ENCODE measurements around the gene SIN3A. TPM values are rescaled to one million over a fixed set of nuclear protein-coding genes. Genes with fewer than 3 reads are reported as not detected.
A peak's percentile ranks its signal among the peaks of the same experiment; 100 is the strongest.
"Not testable (repeated sequence)": the region's sequence is repeated elsewhere in the genome, so short reads cannot be mapped to it uniquely, and the experiment has no call there.

Gene SIN3A
- total RNA-seq, 1 donor from 2014 or later, result 54.0 TPM

DNA sequence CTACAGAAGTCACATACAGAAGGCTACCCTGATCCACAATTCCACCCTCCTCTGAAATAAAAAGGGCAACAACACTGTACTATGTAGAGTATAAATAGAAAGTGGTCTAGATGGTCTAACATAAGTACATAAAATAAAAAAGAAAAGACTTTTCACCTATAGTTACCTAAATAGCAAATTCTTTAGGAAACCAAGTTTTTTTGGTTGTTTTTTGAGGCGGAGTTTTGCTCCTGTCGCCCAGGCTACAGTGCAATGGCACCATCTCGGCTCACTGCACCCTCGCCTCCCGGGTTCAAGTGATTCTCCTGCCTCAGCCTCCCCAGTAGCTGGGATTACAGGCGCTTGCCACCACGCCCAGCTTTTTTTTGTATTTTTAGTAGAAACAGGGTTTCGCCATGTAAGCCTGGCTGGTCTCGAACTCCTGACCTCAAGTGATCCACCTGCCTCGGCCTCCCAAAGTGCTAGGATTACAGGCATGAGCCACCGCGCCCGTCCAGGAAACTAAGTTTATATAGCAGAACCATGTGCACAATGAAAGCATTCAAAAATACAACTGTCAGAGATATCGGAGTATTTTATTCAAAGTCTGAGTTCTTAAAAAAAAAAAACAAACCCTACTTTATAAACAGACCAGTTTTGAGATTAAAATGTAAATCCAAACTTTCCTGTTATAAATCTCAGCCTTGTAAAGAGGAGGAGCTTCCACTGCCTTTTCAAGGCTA lies 1.7 kb downstream of the SIN3A start:
- H3K27ac ChIP-seq (ENCODE audit: low read depth, low read length), result peak overlapping the region; percentile 69
- no peaks in the 10 kb centered on the region for H3K27me3 Mint-ChIP-seq (ENCODE audit: low read depth, unreplicated experiment)
- H3K9me3 ChIP-seq (ENCODE audit: insufficient read depth, low read depth, low read length), result no peaks in the 10 kb centered on the region
- peak overlapping the region; percentile 81 for H3K9ac ChIP-seq (ENCODE audit: low read length)
- H3K27me3 ChIP-seq (ENCODE audit: insufficient read depth, low read length), result no peaks in the 10 kb centered on the region
- TF ChIP-seq, protein P1, sequence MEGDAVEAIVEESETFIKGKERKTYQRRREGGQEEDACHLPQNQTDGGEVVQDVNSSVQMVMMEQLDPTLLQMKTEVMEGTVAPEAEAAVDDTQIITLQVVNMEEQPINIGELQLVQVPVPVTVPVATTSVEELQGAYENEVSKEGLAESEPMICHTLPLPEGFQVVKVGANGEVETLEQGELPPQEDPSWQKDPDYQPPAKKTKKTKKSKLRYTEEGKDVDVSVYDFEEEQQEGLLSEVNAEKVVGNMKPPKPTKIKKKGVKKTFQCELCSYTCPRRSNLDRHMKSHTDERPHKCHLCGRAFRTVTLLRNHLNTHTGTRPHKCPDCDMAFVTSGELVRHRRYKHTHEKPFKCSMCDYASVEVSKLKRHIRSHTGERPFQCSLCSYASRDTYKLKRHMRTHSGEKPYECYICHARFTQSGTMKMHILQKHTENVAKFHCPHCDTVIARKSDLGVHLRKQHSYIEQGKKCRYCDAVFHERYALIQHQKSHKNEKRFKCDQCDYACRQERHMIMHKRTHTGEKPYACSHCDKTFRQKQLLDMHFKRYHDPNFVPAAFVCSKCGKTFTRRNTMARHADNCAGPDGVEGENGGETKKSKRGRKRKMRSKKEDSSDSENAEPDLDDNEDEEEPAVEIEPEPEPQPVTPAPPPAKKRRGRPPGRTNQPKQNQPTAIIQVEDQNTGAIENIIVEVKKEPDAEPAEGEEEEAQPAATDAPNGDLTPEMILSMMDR (IDR thresholded peaks at IDR 0.05; ENCODE audit: insufficient read depth, low read depth, low read length), result no peak
- no peak for TF ChIP-seq EZH2 (IDR thresholded peaks at IDR 0.05; ENCODE audit: insufficient read depth, low read length)
- H3K4me3 ChIP-seq (ENCODE audit: insufficient read depth, low read depth, low read length), result peak overlapping the region; percentile 86
- DNase-seq (ENCODE audit: low read depth) (no peak), FAIRE-seq (no peak)
- H3K79me2 ChIP-seq (ENCODE audit: insufficient read depth, low read length), result peaks cover 65% of the 10 kb centered on the region
- H3K4me2 ChIP-seq (ENCODE audit: low read length), result peak overlapping the region; percentile 99
- peaks cover 22% of the 10 kb centered on the region for H3K4me1 ChIP-seq (ENCODE audit: insufficient read depth, low read length)
- H3K9me3 Mint-ChIP-seq (ENCODE audit: unreplicated experiment), result no peaks in the 10 kb centered on the region
- peaks cover 52% of the 10 kb centered on the region for H4K20me1 ChIP-seq (ENCODE audit: insufficient read depth, low read length)
- peaks cover 5% of the 10 kb centered on the region for H3K4me1 Mint-ChIP-seq (ENCODE audit: low read depth, unreplicated experiment)
- peak overlapping the region; percentile 98 for H3K4me3 Mint-ChIP-seq (ENCODE audit: unreplicated experiment)
- no peaks in the 10 kb centered on the region for H3K36me3 ChIP-seq (ENCODE audit: insufficient read depth, low read length)
- H3K36me3 Mint-ChIP-seq (ENCODE audit: low read depth, unreplicated experiment), result no peaks in the 10 kb centered on the region
- peak overlapping the region; percentile 95 for H3K27ac Mint-ChIP-seq (ENCODE audit: unreplicated experiment)
- no peak overlapping the region for H2AFZ ChIP-seq (ENCODE audit: low read depth, low read length)

DNA sequence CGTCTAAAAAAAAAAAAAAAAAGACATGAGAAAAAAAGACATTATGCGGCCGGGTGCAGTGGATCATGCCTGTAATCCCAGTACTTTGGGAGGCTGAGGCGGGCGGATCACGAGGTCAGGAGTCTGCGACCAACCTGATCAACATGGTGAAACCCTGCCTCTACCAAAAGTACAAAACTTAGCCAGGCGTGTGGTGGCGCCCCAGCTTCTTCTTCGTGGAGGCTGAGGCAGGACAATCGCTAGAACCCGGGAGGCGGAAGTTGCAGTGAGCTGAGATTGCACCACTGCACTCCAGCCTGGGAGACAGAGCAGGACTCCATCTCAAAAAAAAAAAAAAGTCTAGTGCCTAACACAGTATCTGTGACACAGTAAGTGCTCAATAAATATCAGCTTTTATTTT lies 3.3 kb downstream of the SIN3A start:
- not testable (repeated sequence) for H3K4me3 Mint-ChIP-seq (ENCODE audit: unreplicated experiment); H3K27ac ChIP-seq (ENCODE audit: low read depth, low read length); DNase-seq (ENCODE audit: low read depth); H3K27me3 Mint-ChIP-seq (ENCODE audit: low read depth, unreplicated experiment); H3K9me3 Mint-ChIP-seq (ENCODE audit: unreplicated experiment); H3K9ac ChIP-seq (ENCODE audit: low read length); H3K9me3 ChIP-seq (ENCODE audit: insufficient read depth, low read depth, low read length); H3K4me1 Mint-ChIP-seq (ENCODE audit: low read depth, unreplicated experiment); H3K27ac Mint-ChIP-seq (ENCODE audit: unreplicated experiment); H2AFZ ChIP-seq (ENCODE audit: low read depth, low read length); FAIRE-seq; H3K4me2 ChIP-seq (ENCODE audit: low read length); H3K4me3 ChIP-seq (ENCODE audit: insufficient read depth, low read depth, low read length); H3K36me3 ChIP-seq (ENCODE audit: insufficient read depth, low read length); H3K36me3 Mint-ChIP-seq (ENCODE audit: low read depth, unreplicated experiment); H3K27me3 ChIP-seq (ENCODE audit: insufficient read depth, low read length)
- Histone ChIP-seq H3K79me2 (ENCODE audit: insufficient read depth, low read length) (peaks cover 76% of the 10 kb centered on the region), H3K4me1 (ENCODE audit: insufficient read depth, low read length) (peaks cover 24% of the 10 kb centered on the region), H4K20me1 (ENCODE audit: insufficient read depth, low read length) (peaks cover 62% of the 10 kb centered on the region)

DNA sequence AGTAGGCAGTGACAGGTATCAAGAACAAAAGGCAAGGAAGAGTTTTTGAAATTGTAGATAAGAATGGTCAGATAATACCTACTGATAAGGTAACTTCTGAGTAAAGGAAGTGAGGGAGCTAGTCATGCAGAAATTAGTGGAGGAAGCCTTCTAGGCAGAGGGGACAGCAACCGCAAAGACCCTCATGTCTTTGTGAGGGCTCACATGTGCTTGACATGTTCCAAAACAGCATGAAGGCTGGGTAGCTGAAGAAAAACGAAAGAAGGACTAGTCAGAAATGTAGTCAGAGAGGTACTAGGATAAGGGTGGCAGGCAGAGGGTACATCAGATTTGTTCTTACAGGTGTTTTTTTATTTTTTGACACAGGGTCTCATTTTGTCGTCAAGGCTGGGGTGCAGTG lies 5.3 kb downstream of the SIN3A start:
- peaks cover 6% of the 10 kb centered on the region for H3K36me3 Mint-ChIP-seq (ENCODE audit: low read depth, unreplicated experiment)
- H2AFZ ChIP-seq (ENCODE audit: low read depth, low read length), result no peak overlapping the region
- no peak overlapping the region for H3K4me2 ChIP-seq (ENCODE audit: low read length)
- peaks cover 14% of the 10 kb centered on the region for H3K4me1 ChIP-seq (ENCODE audit: insufficient read depth, low read length)
- H3K36me3 ChIP-seq (ENCODE audit: insufficient read depth, low read length), result no peaks in the 10 kb centered on the region
- peaks cover 77% of the 10 kb centered on the region for H4K20me1 ChIP-seq (ENCODE audit: insufficient read depth, low read length)
- no peak overlapping the region for H3K9ac ChIP-seq (ENCODE audit: low read length)
- peaks cover 90% of the 10 kb centered on the region for H3K79me2 ChIP-seq (ENCODE audit: insufficient read depth, low read length)
- H3K27ac ChIP-seq (ENCODE audit: low read depth, low read length), result no peak overlapping the region
- no peaks in the 10 kb centered on the region for H3K9me3 Mint-ChIP-seq (ENCODE audit: unreplicated experiment)
- H3K4me3 Mint-ChIP-seq (ENCODE audit: unreplicated experiment), result no peak overlapping the region
- FAIRE-seq (no peak), DNase-seq (ENCODE audit: low read depth) (no peak)
- H3K27ac Mint-ChIP-seq (ENCODE audit: unreplicated experiment), result peak overlapping the region; percentile 6
- H3K4me3 ChIP-seq (ENCODE audit: insufficient read depth, low read depth, low read length), result no peak overlapping the region
- no peaks in the 10 kb centered on the region for H3K9me3 ChIP-seq (ENCODE audit: insufficient read depth, low read depth, low read length)
- peaks cover 5% of the 10 kb centered on the region for H3K4me1 Mint-ChIP-seq (ENCODE audit: low read depth, unreplicated experiment)
- TF ChIP-seq, protein P1 (IDR thresholded peaks at IDR 0.05; ENCODE audit: insufficient read depth, low read depth, low read length), result no peak
- H3K27me3 Mint-ChIP-seq (ENCODE audit: low read depth, unreplicated experiment), result no peaks in the 10 kb centered on the region
- H3K27me3 ChIP-seq (ENCODE audit: insufficient read depth, low read length), result no peaks in the 10 kb centered on the region

DNA sequence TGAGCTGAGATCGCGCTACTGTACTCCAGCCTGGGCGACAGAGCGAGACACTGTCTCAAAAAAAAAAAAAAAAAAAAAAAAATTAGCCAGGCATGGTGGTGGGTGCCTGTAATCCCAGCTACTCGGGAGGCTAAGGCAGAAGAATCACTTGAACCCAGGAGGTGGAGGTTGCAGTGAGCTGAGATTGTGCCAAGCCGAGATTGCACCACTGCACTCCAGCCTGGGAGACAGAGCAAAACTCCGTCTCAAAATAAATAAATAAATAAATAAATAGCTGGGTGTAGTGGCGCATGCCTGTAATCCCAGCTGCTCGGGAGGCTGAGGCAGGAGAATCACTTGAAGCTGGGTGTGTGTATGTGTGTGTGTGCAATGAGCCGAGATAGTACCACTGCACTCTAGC lies 6.2 kb downstream of the SIN3A start:
- Histone ChIP-seq H4K20me1 (ENCODE audit: insufficient read depth, low read length) (peaks cover 74% of the 10 kb centered on the region), H3K4me1 (ENCODE audit: insufficient read depth, low read length) (peaks cover 14% of the 10 kb centered on the region), H3K79me2 (ENCODE audit: insufficient read depth, low read length) (peaks cover 94% of the 10 kb centered on the region)
- H3K9me3 Mint-ChIP-seq (ENCODE audit: unreplicated experiment); H3K9ac ChIP-seq (ENCODE audit: low read length); H3K4me3 Mint-ChIP-seq (ENCODE audit: unreplicated experiment); FAIRE-seq; H3K9me3 ChIP-seq (ENCODE audit: insufficient read depth, low read depth, low read length); H3K27me3 ChIP-seq (ENCODE audit: insufficient read depth, low read length); H3K27ac ChIP-seq (ENCODE audit: low read depth, low read length); H3K4me2 ChIP-seq (ENCODE audit: low read length); H3K36me3 ChIP-seq (ENCODE audit: insufficient read depth, low read length); H2AFZ ChIP-seq (ENCODE audit: low read depth, low read length); H3K4me1 Mint-ChIP-seq (ENCODE audit: low read depth, unreplicated experiment); H3K27ac Mint-ChIP-seq (ENCODE audit: unreplicated experiment); H3K4me3 ChIP-seq (ENCODE audit: insufficient read depth, low read depth, low read length); DNase-seq (ENCODE audit: low read depth); H3K36me3 Mint-ChIP-seq (ENCODE audit: low read depth, unreplicated experiment); H3K27me3 Mint-ChIP-seq (ENCODE audit: low read depth, unreplicated experiment): not testable (repeated sequence)

DNA sequence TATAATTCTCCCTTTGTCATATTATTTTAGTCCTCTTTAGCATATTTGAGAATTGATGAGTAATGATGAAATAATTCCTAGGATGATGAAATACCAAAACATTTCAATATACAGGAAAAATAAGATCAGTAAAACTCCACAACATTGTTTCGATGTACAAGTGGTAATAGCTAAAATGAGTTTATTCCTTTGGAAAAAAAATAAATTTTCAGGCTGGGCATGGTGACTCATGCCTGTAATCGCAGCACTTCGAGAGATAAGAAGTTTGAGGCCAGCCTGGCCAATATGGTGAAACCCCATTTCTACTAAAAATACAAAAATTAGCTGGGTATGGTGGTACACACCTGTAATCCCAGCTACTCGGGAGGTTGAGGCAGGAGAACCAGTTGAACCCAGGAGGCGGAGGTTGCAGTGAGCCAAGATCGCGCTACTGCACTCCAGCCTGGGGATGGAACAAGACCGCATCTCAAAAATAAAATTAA lies 7.5 kb downstream of the SIN3A start:
- peaks cover 93% of the 10 kb centered on the region for H3K79me2 ChIP-seq (ENCODE audit: insufficient read depth, low read length)
- H3K4me1 ChIP-seq (ENCODE audit: insufficient read depth, low read length); H3K4me1 Mint-ChIP-seq (ENCODE audit: low read depth, unreplicated experiment); H3K27ac ChIP-seq (ENCODE audit: low read depth, low read length); H3K36me3 ChIP-seq (ENCODE audit: insufficient read depth, low read length); H3K9me3 ChIP-seq (ENCODE audit: insufficient read depth, low read depth, low read length); H3K27me3 Mint-ChIP-seq (ENCODE audit: low read depth, unreplicated experiment); H3K9me3 Mint-ChIP-seq (ENCODE audit: unreplicated experiment); H2AFZ ChIP-seq (ENCODE audit: low read depth, low read length); FAIRE-seq; H3K36me3 Mint-ChIP-seq (ENCODE audit: low read depth, unreplicated experiment); H3K4me3 Mint-ChIP-seq (ENCODE audit: unreplicated experiment); H3K9ac ChIP-seq (ENCODE audit: low read length); H3K27me3 ChIP-seq (ENCODE audit: insufficient read depth, low read length); H3K4me3 ChIP-seq (ENCODE audit: insufficient read depth, low read depth, low read length): not testable (repeated sequence)
- H3K4me2 ChIP-seq (ENCODE audit: low read length), result peak overlapping the region; percentile 7
- H4K20me1 ChIP-seq (ENCODE audit: insufficient read depth, low read length), result peaks cover 63% of the 10 kb centered on the region
- peak; percentile 39 for DNase-seq (ENCODE audit: low read depth)
- peak overlapping the region; percentile 81 for H3K27ac Mint-ChIP-seq (ENCODE audit: unreplicated experiment)
